HT-29 (cell line): ENCODE data around the gene CYP2C8. TPM values are rescaled to one million over a fixed set of nuclear protein-coding genes. Genes with fewer than 3 reads are reported as not detected.

Source experiments
- small RNA-seq: library from RNA; depleted of rRNA; stranded (forward); fragments of <200 nt; gene quantifications from one replicate; pipeline ENCODE3, GENCODE V24; 2014
- total RNA-seq: library from RNA; depleted of rRNA; stranded (reverse); fragments of >200 nt; shearing (Covaris generic); gene quantifications from 2 replicates; pipeline ENCODE4 v1.2.3, GENCODE V29; 2014; rRNA removed

The CYP2C8 gene
- total RNA-seq, 1 experiment from 2014 or later = not detected

Small RNA genes lying within 50 kb of the gene (small RNA-seq; reads per million reads assigned to genes)
- not detected for gene CYP2C60P

Other genes with a start within 250 kb of the CYP2C8 start
- not detected in 2 replicates for gene CYP2C9, start 130.8 kb downstream of the CYP2C8 start, total RNA-seq
- not detected in 2 replicates for gene ACSM6, start 124.7 kb upstream of the CYP2C8 start, total RNA-seq
- 20.0 and 25.3 TPM in 2 replicates for gene PDLIM1, start 221.5 kb upstream of the CYP2C8 start, total RNA-seq